Body of pancreas (tissue), 4 donors: ENCODE results near the gene SAMD13.

Experiments used
- CTCF ChIP-seq, 7 experiments: fragments of 450-650 bp in 4 of 7; fragments of 200-600 bp in 3 of 7; sonication (generic) in 3 of 7; IDR thresholded peaks; one replicate each; pipeline ENCODE4 v1.5.1; 2016 to 2019; ENCODE audit warnings: antibody characterized with exemption in 7 of 7
- POLR2A ChIP-seq, 3 donors: fragments of 450-650 bp; IDR thresholded peaks; one replicate each; pipeline ENCODE4 v1.6.1; 2016; ENCODE audit warnings: antibody characterized with exemption in 3 of 3, mild to moderate bottlenecking in 2 of 3

DNA sequence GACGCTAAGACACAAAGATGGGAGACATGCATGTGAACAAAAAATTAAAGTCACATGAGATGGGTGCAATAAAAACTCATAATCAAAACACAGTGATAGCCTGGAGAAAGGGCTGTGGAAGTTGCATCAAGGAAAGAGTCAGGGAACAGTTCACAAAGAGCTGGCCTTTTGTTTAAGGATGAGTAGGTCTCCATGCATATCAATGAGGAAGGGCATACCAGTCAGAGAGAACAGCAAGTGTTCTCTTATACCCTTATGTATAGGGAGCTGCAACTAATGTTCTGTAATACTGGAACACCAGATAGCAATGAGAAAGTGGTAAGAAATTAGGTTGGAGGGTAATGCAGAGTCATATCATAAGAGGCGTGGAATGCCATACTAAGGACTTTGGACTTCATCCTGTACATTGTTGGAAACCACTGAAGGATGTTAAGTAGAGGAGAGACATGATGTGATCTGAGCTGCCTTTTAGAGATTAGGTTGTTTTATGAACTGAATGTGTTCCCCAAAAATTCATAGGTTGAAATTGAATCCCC is 46.7 kb upstream of the SAMD13 start:
- TF ChIP-seq CTCF (IDR thresholded peaks at IDR 0.05) (no peak), POLR2A (IDR thresholded peaks at IDR 0.05) (no peak)
